Urinary bladder (tissue), 4 donors: Measurements from ENCODE around the gene SLC7A9. TPM values are rescaled to one million over a fixed set of nuclear protein-coding genes. Genes with fewer than 3 reads are reported as not detected.

Experiments
- DNase-seq: peaks from one replicate; pipeline ENCODE4 v3.0.0-alpha.2; 2015; ENCODE audit errors: extremely low spot score
- H3K27ac ChIP-seq: one replicate; pipeline ENCODE4 v1.5.1; 2013; ENCODE audit warnings: low read depth, mild to moderate bottlenecking, moderate library complexity
- H3K36me3 ChIP-seq: one replicate; pipeline ENCODE4 v1.6.1; 2013; ENCODE audit warnings: mild to moderate bottlenecking, moderate library complexity; ENCODE audit not compliant: insufficient read depth
- H3K4me1 ChIP-seq: one replicate; pipeline ENCODE4 v1.6.1; 2013; ENCODE audit warnings: mild to moderate bottlenecking, moderate library complexity; ENCODE audit not compliant: insufficient read depth
- H3K4me3 ChIP-seq: one replicate; pipeline ENCODE4 v1.5.1; 2013; ENCODE audit warnings: low read depth, low read length
- whole genome bisulfite sequencing: extraction: QIAGEN DNeasy Blood & Tissue Kit; methylation state at CpG from one replicate; pipeline ENCODE4 v1.1.7; 2013; 5-methylcytosine and 5-hydroxymethylcytosine counted together
- polyA plus RNA-seq: library from polyadenylated mRNA; stranded (reverse); fragments of 200-250 nt; gene quantifications from one replicate; pipeline ENCODE4 v1.2.3, GENCODE V29; 2013
- total RNA-seq: library from RNA; depleted of rRNA; stranded (reverse); fragments of >200 nt; gene quantifications from one replicate; pipeline ENCODE4 v1.2.3, GENCODE V29; 2014
- donor health status: healthy with polysubstance abuse.
- donor health status: healthy.

SLC7A9 gene
- 0.79 TPM for total RNA-seq
- polyA plus RNA-seq, result 0.28 TPM

GRCh38 chr19:32869369-32869965 lies at the start of gene SLC7A9:
Gene SLC7A9 (minus strand): TSS chr19:32869767. CDS start chr19:32868534, 1,233 bp downstream.
- Histone ChIP-seq H3K36me3 (no peaks in the 10 kb centered on the region), H3K4me3 (no peak within 1 kb of the TSS), H3K27ac (no peak within 1 kb of the TSS), H3K4me1 (no peaks in the 10 kb centered on the region)
- 86% methylated on average over 14 of the region's 14 CpGs for WGBS
- no peak for DNase-seq

- H3K4me1 ChIP-seq, result no peaks in the 10 kb centered on the region
- peaks cover 3% of the 10 kb centered on the region for H3K36me3 ChIP-seq
- H3K4me3 ChIP-seq, result no peak overlapping the region
- 90% methylated on average over 4 of the region's 4 CpGs for WGBS
- H3K27ac ChIP-seq, result no peak overlapping the region
- no peak for DNase-seq
Measured at GRCh38 chr19:32919365-32919764, 49.8 kb upstream of the SLC7A9 start.

GRCh38 chr19:32917616-32917996 lies 48.0 kb upstream of the SLC7A9 start:
- Histone ChIP-seq H3K36me3 (peaks cover 4% of the 10 kb centered on the region), H3K27ac (no peak overlapping the region), H3K4me3 (no peak overlapping the region), H3K4me1 (no peaks in the 10 kb centered on the region)
- DNase-seq, result no peak
- WGBS, result 91% methylated on average over 8 of the region's 8 CpGs

- WGBS, result 50% methylated on average over 4 of the region's 4 CpGs
- Histone ChIP-seq H3K4me3 (no peak overlapping the region), H3K27ac (no peak overlapping the region), H3K4me1 (no peaks in the 10 kb centered on the region), H3K36me3 (peaks cover 4% of the 10 kb centered on the region)
- DNase-seq, result no peak
Measured at GRCh38 chr19:32916969-32917615, 47.5 kb upstream of the SLC7A9 start.

- no peaks in the 10 kb centered on the region for H3K4me1 ChIP-seq
- H3K27ac ChIP-seq, result no peak overlapping the region
- H3K4me3 ChIP-seq, result no peak overlapping the region
- peaks cover 10% of the 10 kb centered on the region for H3K36me3 ChIP-seq
- no peak for DNase-seq
- 89% methylated on average over 12 of the region's 12 CpGs for WGBS
Measured at GRCh38 chr19:32914879-32915660, 45.5 kb upstream of the SLC7A9 start.

- no peaks in the 10 kb centered on the region for H3K4me1 ChIP-seq
- H3K27ac ChIP-seq, result no peak overlapping the region
- H3K4me3 ChIP-seq, result no peak overlapping the region
- DNase-seq, result no peak
- peaks cover 13% of the 10 kb centered on the region for H3K36me3 ChIP-seq
- WGBS, result 94% methylated on average over 4 of the region's 4 CpGs
Measured at GRCh38 chr19:32911467-32911866, 41.9 kb upstream of the SLC7A9 start.

- peaks cover 13% of the 10 kb centered on the region for H3K36me3 ChIP-seq
- 95% methylated on average over 5 of the region's 5 CpGs for WGBS
- H3K4me1 ChIP-seq, result no peaks in the 10 kb centered on the region
- DNase-seq, result no peak
- H3K4me3 ChIP-seq, result no peak overlapping the region
- H3K27ac ChIP-seq, result no peak overlapping the region
Measured at GRCh38 chr19:32910874-32911273, 41.3 kb upstream of the SLC7A9 start.

- DNase-seq, result no peak
- Histone ChIP-seq H3K27ac (no peak overlapping the region), H3K4me3 (no peak overlapping the region), H3K36me3 (peaks cover 13% of the 10 kb centered on the region), H3K4me1 (no peaks in the 10 kb centered on the region)
- 96% methylated on average over 5 of the region's 5 CpGs for WGBS
Measured at GRCh38 chr19:32910094-32910493, 40.5 kb upstream of the SLC7A9 start.

- H3K4me1 ChIP-seq, result no peaks in the 10 kb centered on the region
- DNase-seq, result no peak
- H3K27ac ChIP-seq, result no peak overlapping the region
- no peak overlapping the region for H3K4me3 ChIP-seq
- H3K36me3 ChIP-seq, result peaks cover 8% of the 10 kb centered on the region
Measured at GRCh38 chr19:32909257-32909656, 39.7 kb upstream of the SLC7A9 start.

GRCh38 chr19:32908641-32909190 lies 39.1 kb upstream of the SLC7A9 start:
- WGBS, result 95% methylated on average over 7 of the region's 7 CpGs
- Histone ChIP-seq H3K27ac (no peak overlapping the region), H3K36me3 (peaks cover 8% of the 10 kb centered on the region), H3K4me1 (no peaks in the 10 kb centered on the region), H3K4me3 (no peak overlapping the region)
- no peak for DNase-seq

GRCh38 chr19:32902448-32902847 lies 32.9 kb upstream of the SLC7A9 start:
- WGBS, result 81% methylated on average over 7 of the region's 7 CpGs

GRCh38 chr19:32901504-32902161 lies 32.1 kb upstream of the SLC7A9 start:
- peaks cover 2% of the 10 kb centered on the region for H3K36me3 ChIP-seq
- 94% methylated on average over 5 of the region's 5 CpGs for WGBS

More at GRCh38 chr19:32902448-32902847, 32.9 kb upstream of the SLC7A9 start:
- Histone ChIP-seq H3K4me3 (no peak overlapping the region), H3K4me1 (no peaks in the 10 kb centered on the region), H3K36me3 (peaks cover 2% of the 10 kb centered on the region), H3K27ac (no peak overlapping the region)
- DNase-seq, result no peak

GRCh38 chr19:32896516-32897214 lies 27.1 kb upstream of the SLC7A9 start:
- 99% methylated on average over 1 of the region's 1 CpG for WGBS
- H3K36me3 ChIP-seq, result no peaks in the 10 kb centered on the region
- no peak overlapping the region for H3K27ac ChIP-seq
- DNase-seq, result no peak
- H3K4me3 ChIP-seq, result no peak overlapping the region
- H3K4me1 ChIP-seq, result no peaks in the 10 kb centered on the region

More at GRCh38 chr19:32901504-32902161, 32.1 kb upstream of the SLC7A9 start:
- no peak for DNase-seq
- no peak overlapping the region for H3K4me3 ChIP-seq
- H3K4me1 ChIP-seq, result no peaks in the 10 kb centered on the region
- H3K27ac ChIP-seq, result no peak overlapping the region
